Middle frontal gyrus (tissue), 1 donor: ENCODE measurements around the gene WSCD2.
A peak's percentile ranks its signal among the peaks of the same experiment; 100 is the strongest.

Source experiments
- DNase-seq: peaks from one replicate; pipeline ENCODE4 v3.0.0-alpha.2; 2015; ENCODE audit warnings: low spot score; ENCODE audit errors: extremely low spot score

WSCD2 gene

DNA sequence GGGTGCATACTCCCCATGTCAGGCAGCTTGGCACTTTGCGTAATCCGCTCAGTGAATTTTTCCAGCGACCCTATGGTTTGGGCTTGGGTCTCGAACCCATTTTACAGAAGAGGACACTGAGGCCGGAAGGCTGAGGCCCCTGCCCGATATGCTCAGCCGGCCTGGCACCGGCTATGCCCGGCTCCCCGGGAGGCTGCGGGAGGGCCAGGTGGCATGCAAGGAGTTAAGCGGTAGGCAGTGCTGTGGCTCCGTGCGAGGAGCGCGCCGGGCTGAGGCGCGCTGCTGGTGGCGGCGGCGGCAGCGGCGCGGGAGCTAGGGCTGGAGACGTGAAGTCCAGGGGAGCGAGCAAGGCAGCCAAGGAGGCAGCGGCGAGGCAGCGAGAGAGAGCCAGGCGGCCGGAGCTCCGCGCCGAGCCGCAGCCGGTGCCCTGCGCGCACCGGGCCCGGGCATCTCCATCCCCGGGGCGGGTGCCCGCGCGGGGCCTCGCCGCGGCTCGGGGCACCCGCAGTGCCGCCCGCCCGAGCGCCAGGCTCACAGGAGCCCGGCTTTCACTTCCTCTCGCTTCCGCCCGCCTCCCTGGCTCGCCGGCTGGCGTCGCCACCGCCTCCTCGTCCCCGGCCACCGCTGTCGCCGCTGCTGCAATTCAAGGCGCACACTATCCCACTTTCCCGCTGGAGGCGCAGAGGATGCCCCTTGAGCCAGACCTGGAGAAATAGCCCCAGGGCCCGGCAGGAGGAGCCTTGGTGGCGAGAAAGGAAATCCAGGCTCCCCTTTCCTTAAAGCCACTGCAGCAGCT, at the start of gene WSCD2:
Gene WSCD2, plus strand, starts transcription at position 272 of the 796 bp plus-strand sequence. CDS start 66,545 bp downstream, outside the sequence.
- peak; percentile 46 for DNase-seq

DNA sequence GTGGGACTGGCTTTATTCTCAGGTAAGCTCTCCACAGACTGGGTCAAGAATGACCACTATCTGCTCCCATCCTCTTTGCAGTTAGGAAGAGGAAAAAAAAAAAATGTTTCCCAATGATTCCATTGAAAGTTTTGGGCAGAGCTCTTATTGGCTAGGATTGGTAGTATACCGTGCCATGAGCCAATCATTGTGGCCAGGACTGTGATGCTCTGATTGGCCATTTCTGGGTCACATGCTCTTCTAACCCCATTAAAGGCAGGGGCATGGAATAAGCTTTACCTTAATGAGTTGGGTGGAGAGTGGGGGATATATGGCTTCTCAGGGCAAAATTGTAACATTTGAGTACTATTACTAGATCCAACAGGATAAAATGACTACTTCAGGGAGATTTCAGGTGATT, 49.4 kb upstream of the WSCD2 start:
- DNase-seq, result no peak

DNA sequence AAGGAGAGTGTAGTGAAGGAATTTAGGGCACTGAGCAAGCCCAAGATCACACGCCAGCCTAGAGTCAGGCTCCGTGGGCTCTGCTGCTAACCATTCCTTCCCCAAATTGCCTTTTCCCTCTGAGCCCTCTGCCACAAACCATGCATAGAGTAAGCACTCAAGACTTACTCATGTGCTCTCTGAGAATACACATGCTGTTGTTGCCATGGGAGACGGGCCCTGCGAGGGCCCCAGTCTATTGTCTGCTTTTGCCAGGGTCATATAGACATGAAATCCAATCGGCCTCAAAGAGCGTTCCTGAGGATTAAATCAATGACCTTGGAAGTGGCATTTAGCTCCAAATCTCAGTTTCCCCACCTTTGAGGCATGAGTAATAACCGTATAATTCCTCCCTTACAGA, 48.7 kb upstream of the WSCD2 start:
- DNase-seq, result no peak

DNA sequence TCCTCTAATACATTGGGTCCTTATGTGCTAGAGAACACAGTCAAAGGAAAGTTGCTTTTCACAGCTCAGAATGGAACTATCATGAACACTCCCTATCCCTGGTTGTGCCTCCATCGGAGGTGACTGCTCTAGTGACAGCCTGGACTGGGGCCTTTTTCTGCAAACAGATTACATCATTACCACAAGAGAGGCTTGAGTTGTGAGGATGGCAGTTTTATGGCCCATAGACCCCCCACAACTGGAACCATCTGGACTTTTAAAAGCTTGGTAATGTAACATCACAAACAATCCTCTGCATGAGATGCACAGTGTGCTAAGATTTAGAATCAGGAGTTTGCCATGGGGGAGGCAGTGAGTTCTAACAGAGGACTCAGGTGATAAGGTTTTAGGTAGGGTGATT, 46.6 kb upstream of the WSCD2 start:
- DNase-seq, result no peak

DNA sequence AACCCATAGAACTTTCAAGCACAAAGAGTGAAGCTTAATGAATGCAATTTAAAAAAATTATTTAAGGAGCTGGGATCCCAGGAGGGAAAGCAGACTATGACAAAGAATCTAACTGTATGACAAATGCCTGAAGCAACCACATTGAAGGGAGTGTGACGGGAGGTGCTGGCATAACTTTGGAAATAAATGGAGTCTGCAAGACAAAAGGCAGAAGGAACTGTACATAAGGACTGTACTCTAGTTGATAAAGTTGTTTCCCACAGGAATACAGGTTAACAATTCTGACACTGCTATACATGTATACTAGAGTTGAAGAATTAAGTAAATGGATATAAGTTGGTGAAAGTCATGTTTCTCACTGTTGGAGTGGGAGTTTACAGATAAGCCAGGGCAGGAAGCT, 41.2 kb upstream of the WSCD2 start:
- no peak for DNase-seq

DNA sequence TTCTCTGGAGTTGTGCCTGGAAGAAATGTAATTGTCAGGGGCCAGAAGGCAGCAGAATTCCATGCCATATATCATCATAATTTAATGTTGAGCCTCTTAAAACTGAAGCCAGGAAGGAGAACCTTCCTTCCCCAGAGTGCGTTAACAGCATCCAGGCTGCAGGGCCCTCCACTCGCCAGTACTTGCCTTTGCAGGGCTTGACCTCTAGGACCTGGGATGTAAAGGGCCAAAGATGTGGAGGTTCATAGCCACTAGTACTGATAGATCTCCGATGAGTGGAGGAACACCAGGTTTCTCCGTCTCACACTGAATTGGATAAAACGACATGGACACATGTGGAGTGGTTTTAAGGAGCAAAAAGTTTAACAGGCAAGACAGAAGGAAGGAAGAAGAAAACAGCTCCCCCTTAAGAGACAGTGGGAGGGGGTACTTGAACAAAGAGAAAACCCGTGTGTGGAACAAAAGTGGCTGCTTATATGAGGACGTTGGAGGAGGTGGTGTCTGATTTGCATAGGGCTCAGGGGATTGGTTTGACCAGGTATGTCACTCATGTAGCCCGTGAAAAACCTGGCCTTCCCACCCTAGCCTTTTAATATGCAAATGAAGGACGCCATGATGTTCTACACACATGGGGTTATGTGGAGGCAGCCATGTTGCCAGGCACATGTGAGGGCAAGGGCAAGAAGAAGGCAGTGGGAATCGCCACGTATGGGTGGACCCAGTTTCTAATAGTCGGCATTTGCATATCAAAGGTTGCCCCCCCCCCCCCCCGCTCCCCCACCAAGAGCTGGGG, 38.8 kb upstream of the WSCD2 start:
- DNase-seq, result no peak

DNA sequence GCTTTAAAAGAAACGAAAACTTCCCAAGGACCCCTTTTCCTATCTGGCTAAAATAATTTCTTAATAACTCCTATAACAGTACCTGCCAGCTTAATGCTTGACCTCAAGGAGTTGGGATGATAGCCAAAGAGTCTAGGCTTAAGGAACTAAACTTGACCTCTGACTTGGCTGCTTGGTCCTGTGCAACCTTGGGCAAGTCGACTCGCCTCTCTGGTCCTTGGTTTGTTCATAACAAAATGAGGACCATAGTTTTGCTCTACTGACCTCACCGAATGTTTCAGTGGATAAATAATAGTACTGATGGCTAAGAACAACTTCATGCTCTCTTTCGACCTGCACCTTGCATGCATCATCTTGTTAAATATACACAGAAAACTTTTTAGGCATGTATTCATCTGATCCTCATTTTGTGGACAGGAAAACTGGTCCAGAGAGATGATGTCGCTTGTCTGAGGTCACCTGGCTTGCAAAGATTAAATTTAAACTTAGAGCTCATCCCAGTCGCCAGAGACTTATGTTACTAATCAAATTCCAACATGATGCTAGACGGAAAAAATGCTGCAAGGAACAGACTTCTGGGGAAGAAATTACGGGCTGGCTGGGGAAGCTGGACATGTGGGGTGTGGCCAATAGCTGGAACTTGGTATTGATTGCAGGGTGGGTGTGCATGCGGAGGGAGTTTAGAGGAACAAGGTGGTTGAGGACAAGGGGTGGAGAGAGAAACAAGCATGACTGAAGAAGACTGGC, 38.0 kb upstream of the WSCD2 start:
- DNase-seq, result no peak

DNA sequence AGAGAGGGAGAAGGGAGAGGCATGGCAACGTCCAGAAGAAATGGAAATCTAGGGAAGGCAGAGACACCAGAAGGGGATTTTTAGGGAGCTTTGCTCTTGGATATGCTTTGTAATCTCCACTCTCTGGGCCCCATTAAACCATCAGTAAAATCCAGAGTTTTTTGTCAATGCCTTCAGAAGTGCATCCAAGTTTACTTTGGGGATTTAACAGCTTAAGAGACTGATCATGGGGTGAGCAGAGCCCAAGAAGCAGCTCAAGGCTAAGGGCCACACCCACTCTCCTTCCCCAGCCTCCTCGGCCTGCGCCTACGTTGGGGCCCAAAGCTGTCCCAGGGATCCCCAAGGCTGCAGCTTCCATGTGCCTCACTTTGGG, 37.4 kb upstream of the WSCD2 start:
- DNase-seq, result no peak

DNA sequence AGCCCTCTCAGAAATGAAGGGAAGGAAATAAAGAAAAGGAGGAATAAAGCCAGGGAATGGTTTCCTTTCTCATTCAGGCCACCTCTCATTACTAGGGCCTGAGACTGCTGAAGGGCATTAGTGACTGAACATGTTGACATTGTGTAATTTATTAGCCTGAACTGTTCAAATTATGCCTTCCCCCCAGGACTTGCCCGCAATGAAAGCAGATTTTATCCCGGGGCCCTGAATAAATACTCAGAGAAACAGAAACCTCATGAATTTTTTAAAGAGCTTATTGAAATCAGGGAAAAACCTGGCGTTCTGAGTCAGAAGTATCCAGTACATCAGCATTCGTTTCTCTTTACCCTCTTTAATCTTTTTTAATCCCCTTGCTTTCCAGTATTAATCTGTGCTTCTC, 35.9 kb upstream of the WSCD2 start:
- DNase-seq, result no peak

DNA sequence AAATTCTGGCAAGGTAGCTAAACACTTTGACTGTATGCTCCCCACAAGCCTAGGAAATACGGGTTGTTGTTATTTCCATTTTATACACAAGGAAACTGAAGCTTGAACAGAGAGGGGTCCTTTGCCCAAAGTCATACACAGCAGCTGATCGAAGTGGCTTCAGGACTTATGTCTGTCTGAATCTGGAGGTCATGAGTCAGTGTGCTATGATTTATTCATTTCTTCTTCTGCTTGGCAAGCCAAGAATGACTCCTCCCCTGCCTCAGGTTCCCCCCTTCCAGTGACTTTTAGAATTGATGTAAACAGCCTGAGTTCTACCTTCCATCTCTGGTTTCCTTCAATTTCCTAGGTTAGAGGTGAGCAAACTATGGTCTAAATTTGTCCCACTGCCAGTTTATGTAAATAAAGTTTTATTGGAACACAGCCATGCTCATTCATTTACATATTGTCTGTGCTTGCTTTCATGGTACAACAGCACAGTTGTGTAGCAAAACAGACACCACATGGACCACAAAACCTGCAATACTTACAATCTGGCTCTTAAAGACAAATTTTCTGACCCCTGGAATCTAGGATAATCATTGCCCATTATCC, 34.9 kb upstream of the WSCD2 start:
- no peak for DNase-seq

DNA sequence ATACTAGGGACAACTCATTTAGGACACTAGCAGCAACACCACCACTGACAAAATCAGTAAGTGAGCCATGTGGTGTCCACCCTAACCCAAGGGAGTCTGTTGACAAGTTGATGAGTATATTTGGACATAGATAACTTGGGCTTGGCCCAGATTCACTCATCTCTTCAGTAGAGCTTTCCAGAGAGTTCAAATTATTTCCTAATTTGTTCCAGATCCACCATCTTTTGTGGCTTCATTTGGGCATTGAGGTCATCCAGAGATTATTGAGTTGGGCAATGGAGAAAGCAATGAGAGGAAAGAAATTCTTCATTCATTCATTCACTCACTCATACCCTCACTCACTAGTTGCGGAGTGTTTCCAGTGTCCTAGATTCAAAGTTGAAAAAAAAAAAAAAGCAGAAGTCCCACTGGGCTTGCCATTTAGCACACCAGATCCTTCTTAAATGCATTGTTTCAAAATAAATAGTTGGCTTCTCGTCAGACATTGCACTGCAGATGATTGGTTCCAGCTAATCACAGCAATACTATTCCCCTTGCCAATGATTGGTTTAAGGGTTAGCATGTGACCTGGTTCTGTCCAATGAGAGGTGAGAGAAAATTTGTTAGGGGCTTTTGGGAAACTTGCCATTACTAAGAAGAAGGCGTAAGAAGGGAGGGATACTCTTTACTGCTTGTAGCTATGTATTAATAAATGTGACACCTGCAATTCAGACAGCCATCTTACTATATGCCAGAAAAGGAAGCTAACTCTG, 31.8 kb upstream of the WSCD2 start:
- DNase-seq, result no peak

DNA sequence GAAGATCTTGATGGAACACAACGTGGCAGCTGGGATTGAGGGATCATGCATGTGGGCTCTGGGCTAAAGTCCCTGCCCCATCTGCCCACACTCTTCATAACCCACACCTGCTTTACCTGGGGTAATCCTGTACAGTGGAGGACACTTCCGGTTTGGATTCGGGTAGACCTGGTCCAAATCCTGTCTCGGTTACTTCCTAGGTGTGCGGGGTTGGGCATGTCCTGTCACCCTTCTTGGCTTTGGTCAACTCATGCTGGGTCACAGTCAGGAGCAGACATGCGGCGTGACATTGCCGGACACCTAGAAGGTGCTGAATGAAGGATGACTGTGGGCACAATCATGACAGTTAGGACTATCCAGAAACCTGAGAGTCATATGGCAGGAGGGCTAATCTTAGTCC, 30.7 kb upstream of the WSCD2 start:
- no peak for DNase-seq

DNA sequence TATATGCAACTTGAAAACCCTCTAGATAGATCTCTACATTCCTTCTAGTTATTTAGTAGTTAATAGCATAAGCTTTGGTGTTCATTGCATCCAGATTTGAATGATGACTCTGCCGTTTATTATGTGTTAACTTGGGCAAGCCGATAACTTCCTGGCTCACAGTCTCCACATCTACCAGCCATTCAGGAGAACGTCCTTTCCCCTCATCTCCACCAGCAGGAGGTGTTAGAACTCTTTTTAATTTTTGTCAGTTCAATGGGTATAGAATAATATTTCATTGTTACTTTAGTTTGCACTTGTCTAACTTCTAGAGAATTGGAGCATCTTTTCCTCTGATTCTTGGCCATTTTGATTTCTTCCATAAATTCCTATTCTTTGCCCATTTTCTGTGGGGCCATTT, 30.0 kb upstream of the WSCD2 start:
- no peak for DNase-seq

DNA sequence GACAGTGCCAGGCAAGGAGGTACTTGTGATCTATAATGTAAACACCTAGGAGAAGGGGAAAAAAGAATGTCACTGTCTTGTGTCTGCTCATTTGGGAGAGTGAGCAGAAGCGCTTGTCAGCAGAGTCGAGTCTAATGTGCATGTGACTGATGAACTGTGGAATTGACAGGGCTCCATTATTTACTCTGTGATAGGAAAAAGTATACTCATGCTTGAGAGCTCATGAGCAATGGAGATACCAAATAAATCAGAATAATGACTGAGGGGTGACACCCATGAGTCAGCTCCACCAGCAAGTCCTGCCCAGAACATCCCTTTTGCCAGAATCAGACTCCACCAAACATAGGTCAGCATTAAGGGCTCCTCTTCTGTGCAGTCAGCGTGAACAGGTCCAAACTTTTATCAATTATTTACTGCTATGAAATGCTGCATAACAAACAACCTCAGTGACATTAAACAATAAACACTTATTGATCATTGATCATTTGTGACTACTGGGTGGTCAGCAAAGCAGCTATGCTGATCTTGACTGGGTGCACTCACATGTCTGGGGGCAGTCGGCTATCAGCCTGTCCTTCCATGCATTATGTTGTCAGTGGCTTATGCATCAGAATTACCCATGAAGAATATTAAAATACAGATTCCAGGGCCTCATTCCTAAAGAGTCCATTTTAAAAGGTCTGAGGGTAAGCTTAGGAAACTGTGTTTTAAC, 29.2 kb upstream of the WSCD2 start:
- DNase-seq, result no peak

DNA sequence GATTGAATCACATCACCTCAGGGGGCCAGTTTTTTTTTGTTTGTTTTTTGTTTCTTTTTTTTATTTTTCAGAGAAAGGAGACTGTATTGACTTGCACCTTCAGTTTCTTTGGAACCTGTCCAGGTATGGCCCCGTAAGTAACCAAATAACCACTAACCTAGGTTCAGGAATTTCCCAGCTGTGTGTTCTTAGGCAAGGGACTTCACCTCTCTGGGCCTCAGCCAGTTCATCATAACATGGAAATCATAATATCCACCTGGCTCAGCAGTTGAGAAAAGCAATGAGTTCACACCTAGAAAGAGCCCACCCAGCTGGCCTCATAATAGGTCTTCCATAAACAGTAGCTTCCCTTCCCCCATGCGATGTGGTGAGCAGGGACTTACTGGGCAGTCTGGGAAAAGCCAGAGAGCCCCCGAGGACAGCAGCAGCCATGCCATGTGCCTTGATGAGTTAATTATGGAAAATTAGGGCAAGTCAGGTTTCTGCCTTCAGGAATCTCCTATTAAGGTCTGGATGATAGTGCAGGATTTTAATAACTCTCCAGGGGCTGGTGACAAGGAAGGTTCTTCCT, 27.4 kb upstream of the WSCD2 start:
- no peak for DNase-seq

DNA sequence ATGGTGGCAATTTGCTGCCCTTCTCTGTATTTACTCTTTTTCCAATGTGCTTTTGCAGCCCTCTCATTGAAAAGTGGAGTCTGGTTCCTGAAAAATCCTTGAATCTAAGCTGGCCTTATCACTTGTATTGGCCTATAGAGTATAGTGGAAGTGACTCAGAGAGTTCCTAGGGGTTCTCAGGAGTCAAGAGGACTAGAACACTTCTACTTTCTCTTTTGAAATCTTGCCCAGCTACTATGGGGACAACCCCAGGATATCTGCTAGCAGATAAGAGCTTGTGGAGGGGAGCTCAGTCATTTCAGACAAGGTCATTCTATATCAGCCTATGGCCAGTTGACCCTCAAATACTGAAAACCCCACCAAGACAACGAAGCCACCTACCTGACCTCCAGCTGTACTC, 26.7 kb upstream of the WSCD2 start:
- DNase-seq, result no peak

DNA sequence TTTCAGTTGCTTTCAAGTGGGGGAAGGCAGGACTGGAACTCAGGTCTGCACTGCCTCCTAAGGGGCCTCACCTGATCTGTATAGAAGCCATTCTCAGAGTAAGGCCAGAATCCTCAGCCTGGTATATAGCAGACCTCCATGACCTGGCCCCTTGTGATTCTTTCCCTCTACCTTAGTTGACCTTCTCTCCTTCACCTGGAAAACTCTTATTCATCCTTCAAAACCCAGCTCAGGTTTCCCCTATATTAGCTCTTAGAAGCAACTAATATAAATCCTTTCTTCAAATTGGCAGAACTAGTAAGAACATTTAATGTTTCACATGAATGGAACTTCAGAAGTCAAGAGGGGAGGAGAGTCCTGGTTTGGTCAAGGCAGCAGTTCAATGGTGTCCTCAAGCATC, 26.0 kb upstream of the WSCD2 start:
- DNase-seq, result no peak

DNA sequence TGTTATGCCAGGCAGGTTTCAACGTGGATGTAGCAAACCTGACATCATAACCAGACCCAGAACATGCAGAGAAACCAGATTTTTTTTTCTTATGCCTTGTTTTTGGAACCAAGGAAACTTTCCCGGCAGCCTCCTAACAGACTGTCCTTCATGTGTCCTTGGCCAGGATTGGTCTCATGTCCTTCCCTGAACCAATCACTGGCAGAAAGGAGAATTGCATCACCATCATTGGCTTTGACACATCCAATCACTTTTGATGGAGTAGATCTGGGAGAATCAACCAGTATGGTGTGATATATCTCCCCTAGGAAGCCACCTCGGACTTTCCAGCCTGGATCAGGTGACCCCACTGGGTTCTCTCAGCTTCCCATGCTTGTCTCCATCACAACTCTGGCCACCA, 25.6 kb upstream of the WSCD2 start:
- DNase-seq, result no peak

DNA sequence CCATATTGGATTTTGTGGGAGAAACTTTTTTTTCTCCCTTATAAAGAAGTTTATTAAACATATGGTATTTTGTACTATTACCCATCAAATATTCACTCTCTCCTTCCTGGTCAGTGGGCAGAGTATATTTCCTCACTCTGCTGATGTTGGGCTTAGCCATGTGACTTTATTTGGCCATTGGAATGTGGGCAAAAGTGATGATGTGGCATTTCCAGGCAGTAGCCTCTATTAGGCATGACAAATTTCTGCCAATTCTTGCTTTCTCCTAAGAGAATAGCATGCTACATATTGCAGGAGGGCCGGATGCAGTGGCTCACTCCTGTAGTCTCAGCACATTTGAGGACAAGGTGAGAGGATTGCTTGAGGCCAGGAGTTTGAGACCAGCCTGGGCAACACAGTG, 24.4 kb upstream of the WSCD2 start:
- DNase-seq, result no peak

DNA sequence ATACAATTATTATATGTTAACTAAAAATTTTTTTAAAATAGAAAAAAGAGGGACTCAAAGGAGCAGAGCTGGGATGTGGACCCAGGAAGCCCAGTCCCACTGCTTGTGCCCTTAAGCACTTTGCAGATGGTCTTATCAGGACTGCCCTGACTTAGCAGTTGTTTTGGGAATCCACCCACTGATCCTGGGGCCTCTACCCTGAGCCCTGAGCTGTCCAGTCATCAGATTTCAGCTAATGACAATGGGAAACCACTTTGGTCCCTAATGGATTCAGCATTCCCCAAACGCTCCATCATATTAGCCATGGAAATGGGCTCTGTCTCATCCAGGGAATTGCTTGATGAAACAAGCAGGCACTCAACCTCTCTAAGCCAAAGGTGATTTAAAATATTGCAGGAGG, 22.5 kb upstream of the WSCD2 start:
- no peak for DNase-seq
